Measurements from ENCODE around the gene DLG1. TPM values are rescaled to one million over a fixed set of nuclear protein-coding genes. Genes with fewer than 3 reads are reported as not detected.

Gene DLG1
- total and polyA plus RNA-seq, 9 of the 15 experiments (the other 6 are each of a cell fraction or from before 2014, with no cell fraction given), result 9.4 to 63.5 (median 43.6) TPM

GRCh38 chr3:197225579-197225978, 72.8 kb downstream of the DLG1 start:
- intact Hi-C loops (cut with micrococcal nuclease), result loop anchor here (10.0 kb wide), 1 partner anchor 279 kb away; no protein-coding TSS in a partner anchor
- H3K9ac ChIP-seq (ENCODE audit: insufficient read depth in 1 of 2, low read depth in 2 of 2, low read length in 2 of 2), result no peak overlapping the region
- no peaks in the 10 kb centered on the region for H3K36me3 ChIP-seq (ENCODE audit: control insufficient read depth, insufficient read depth, low read length)
- no peaks in the 10 kb centered on the region for H3K9me3 ChIP-seq (replicated peaks; ENCODE audit: control insufficient read depth, insufficient read depth, low read depth, low read length)
- H3K79me2 ChIP-seq (ENCODE audit: control insufficient read depth, insufficient read depth, low read length), result peaks cover 89% of the 10 kb centered on the region
- no peaks in the 10 kb centered on the region for H3K9me1 ChIP-seq (ENCODE audit: control insufficient read depth, insufficient read depth, low read length)
- POLR2A ChIA-PET, result no interaction called here
- peaks cover 4 to 12% of the 10 kb centered on the region in 2 experiments; a peak in 4 of 5 replicates for H3K4me1 ChIP-seq (replicated peaks in 1 of 2; ENCODE audit: control insufficient read depth in 2 of 2, insufficient read depth in 2 of 2, low read length in 2 of 2)
- CTCF ChIA-PET (ENCODE audit: low intra/inter-chr PET ratio), result no interaction called here
- DNase-seq (ENCODE audit: extremely low read depth in 1 of 4, low spot score in 3 of 4), result no peak
- no peak overlapping the region for H3K4me2 ChIP-seq (ENCODE audit: insufficient read depth, low read length)
- H4K20me1 ChIP-seq (replicated peaks; ENCODE audit: control insufficient read depth, insufficient read depth, low read length), result 0 out of 2 replicates have a peak, but pooled peaks cover 11% of the 10 kb centered on the region
- H2AFZ ChIP-seq (ENCODE audit: low read depth, low read length), result no peak overlapping the region
- BruUV-seq (replicated peaks), result no TSS peak
- in situ Hi-C loops (cut with MboI), result no loop called here
- ATAC-seq, result no peak
- WGBS (ENCODE audit: insufficient coverage, low coverage, missing lambda C conversion rate), result 90% methylated on average over 1 of the region's 1 CpG
- no peaks in the 10 kb centered on the region for H3K27me3 ChIP-seq (ENCODE audit: control insufficient read depth in 2 of 2, insufficient read depth in 2 of 2, low read length in 2 of 2)
- no peak overlapping the region for H3K27ac ChIP-seq (ENCODE audit: extremely low read depth, low read depth, low read length)
- H3K4me3 ChIP-seq, result no peak overlapping the region
- no peak for FAIRE-seq
- TF ChIP-seq, protein P1, sequence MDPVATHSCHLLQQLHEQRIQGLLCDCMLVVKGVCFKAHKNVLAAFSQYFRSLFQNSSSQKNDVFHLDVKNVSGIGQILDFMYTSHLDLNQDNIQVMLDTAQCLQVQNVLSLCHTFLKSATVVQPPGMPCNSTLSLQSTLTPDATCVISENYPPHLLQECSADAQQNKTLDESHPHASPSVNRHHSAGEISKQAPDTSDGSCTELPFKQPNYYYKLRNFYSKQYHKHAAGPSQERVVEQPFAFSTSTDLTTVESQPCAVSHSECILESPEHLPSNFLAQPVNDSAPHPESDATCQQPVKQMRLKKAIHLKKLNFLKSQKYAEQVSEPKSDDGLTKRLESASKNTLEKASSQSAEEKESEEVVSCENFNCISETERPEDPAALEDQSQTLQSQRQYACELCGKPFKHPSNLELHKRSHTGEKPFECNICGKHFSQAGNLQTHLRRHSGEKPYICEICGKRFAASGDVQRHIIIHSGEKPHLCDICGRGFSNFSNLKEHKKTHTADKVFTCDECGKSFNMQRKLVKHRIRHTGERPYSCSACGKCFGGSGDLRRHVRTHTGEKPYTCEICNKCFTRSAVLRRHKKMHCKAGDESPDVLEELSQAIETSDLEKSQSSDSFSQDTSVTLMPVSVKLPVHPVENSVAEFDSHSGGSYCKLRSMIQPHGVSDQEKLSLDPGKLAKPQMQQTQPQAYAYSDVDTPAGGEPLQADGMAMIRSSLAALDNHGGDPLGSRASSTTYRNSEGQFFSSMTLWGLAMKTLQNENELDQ (CRISPR knock-in tag; IDR thresholded peaks at IDR 0.05; ENCODE audit: borderline replicate concordance), result no peak
- TF ChIP-seq RNF219 (CRISPR knock-in tag; IDR thresholded peaks at IDR 0.05) (no peak), ZNF561 (CRISPR knock-in tag; conservative IDR thresholded peaks at IDR 0.05) (no peak), SNIP1 (IDR thresholded peaks at IDR 0.05; ENCODE audit: low read depth) (no peak), IFI16 (CRISPR knock-in tag; IDR thresholded peaks at IDR 0.05) (no peak), ZC3H4 (CRISPR knock-in tag; IDR thresholded peaks at IDR 0.05; ENCODE audit: borderline replicate concordance) (no peak)
- TF ChIP-seq, protein P2, sequence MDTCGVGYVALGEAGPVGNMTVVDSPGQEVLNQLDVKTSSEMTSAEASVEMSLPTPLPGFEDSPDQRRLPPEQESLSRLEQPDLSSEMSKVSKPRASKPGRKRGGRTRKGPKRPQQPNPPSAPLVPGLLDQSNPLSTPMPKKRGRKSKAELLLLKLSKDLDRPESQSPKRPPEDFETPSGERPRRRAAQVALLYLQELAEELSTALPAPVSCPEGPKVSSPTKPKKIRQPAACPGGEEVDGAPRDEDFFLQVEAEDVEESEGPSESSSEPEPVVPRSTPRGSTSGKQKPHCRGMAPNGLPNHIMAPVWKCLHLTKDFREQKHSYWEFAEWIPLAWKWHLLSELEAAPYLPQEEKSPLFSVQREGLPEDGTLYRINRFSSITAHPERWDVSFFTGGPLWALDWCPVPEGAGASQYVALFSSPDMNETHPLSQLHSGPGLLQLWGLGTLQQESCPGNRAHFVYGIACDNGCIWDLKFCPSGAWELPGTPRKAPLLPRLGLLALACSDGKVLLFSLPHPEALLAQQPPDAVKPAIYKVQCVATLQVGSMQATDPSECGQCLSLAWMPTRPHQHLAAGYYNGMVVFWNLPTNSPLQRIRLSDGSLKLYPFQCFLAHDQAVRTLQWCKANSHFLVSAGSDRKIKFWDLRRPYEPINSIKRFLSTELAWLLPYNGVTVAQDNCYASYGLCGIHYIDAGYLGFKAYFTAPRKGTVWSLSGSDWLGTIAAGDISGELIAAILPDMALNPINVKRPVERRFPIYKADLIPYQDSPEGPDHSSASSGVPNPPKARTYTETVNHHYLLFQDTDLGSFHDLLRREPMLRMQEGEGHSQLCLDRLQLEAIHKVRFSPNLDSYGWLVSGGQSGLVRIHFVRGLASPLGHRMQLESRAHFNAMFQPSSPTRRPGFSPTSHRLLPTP (IDR thresholded peaks at IDR 0.05; ENCODE audit: borderline replicate concordance, extremely low read depth, insufficient read length), result no peak
- TF ChIP-seq, protein P3, sequence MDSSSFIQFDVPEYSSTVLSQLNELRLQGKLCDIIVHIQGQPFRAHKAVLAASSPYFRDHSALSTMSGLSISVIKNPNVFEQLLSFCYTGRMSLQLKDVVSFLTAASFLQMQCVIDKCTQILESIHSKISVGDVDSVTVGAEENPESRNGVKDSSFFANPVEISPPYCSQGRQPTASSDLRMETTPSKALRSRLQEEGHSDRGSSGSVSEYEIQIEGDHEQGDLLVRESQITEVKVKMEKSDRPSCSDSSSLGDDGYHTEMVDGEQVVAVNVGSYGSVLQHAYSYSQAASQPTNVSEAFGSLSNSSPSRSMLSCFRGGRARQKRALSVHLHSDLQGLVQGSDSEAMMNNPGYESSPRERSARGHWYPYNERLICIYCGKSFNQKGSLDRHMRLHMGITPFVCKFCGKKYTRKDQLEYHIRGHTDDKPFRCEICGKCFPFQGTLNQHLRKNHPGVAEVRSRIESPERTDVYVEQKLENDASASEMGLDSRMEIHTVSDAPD (CRISPR knock-in tag; IDR thresholded peaks at IDR 0.05), result no peak
- TF ChIP-seq, protein P4, sequence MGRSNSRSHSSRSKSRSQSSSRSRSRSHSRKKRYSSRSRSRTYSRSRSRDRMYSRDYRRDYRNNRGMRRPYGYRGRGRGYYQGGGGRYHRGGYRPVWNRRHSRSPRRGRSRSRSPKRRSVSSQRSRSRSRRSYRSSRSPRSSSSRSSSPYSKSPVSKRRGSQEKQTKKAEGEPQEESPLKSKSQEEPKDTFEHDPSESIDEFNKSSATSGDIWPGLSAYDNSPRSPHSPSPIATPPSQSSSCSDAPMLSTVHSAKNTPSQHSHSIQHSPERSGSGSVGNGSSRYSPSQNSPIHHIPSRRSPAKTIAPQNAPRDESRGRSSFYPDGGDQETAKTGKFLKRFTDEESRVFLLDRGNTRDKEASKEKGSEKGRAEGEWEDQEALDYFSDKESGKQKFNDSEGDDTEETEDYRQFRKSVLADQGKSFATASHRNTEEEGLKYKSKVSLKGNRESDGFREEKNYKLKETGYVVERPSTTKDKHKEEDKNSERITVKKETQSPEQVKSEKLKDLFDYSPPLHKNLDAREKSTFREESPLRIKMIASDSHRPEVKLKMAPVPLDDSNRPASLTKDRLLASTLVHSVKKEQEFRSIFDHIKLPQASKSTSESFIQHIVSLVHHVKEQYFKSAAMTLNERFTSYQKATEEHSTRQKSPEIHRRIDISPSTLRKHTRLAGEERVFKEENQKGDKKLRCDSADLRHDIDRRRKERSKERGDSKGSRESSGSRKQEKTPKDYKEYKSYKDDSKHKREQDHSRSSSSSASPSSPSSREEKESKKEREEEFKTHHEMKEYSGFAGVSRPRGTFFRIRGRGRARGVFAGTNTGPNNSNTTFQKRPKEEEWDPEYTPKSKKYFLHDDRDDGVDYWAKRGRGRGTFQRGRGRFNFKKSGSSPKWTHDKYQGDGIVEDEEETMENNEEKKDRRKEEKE (IDR thresholded peaks at IDR 0.05; ENCODE audit: borderline replicate concordance in 1 of 2, control insufficient read depth in 1 of 2, low read depth in 2 of 2, low read length in 1 of 2), result no peak
